ENCODE data around the gene FOXK2. TPM values are rescaled to one million over a fixed set of nuclear protein-coding genes. Genes with fewer than 3 reads are reported as not detected.

The FOXK2 gene
- total and polyA plus RNA-seq, 5 donors from 2014 or later: 2.2 to 55.6 (median 4.2) TPM

DNA sequence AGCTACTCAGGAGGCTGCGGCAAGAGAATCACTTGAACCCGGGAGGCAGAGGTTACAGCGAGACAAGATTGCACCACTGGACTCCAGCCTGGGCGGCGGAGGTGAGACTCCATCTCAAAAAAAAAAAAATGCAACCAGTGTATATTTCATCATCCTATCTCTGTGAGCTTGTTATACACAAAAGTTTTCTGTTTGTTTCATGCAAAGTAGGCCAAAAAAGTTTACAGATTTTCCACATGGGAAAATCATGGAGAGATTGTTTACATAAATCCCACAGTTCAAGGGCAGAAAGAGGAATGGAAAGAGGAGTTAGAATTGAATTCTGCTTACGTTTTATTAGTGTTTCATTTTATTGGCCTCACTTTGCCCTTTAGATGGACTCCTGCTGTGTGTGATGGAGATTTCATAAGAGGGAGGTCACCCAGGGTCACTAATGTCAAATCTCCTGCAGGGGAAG lies 36.3 kb upstream of the FOXK2 start:
- no peaks in the 10 kb centered on the region for H3K9me3 ChIP-seq (ENCODE audit: control insufficient read depth in 2 of 2, low read length in 2 of 2)
- H3K27me3 ChIP-seq (ENCODE audit: control insufficient read depth, insufficient read depth, low read length): no peaks in the 10 kb centered on the region
- H3K9me3 Mint-ChIP-seq: no peaks in the 10 kb centered on the region
- no peak overlapping the region for H3K4me3 Mint-ChIP-seq
- H3K4me1 ChIP-seq (ENCODE audit: control insufficient read depth, insufficient read depth, low read length, poor library complexity, severe bottlenecking): peaks cover 9% of the 10 kb centered on the region
- H3K27ac Mint-ChIP-seq: peak overlapping the region in 1 of 3 donors; percentile 5
- no peak overlapping the region for H3K4me3 ChIP-seq (ENCODE audit: low read depth, low read length)
- ATAC-seq (ENCODE audit: low read depth in 2 of 2) (no peak), DNase-seq (no peak)
- H3K4me1 Mint-ChIP-seq: peaks cover 0 to 17% (median 4%) of the 10 kb centered on the region in 4 donors
- no peak overlapping the region for H3K27ac ChIP-seq (ENCODE audit: insufficient read depth, low read length, poor library complexity, severe bottlenecking)
- peaks cover 28% of the 10 kb centered on the region for H3K36me3 Mint-ChIP-seq
- no peaks in the 10 kb centered on the region for H3K27me3 Mint-ChIP-seq
- H3K36me3 ChIP-seq (ENCODE audit: control insufficient read depth, insufficient read depth, low read length): peaks cover 82% of the 10 kb centered on the region

GRCh38 chr17:82483836-82484235 lies 35.7 kb upstream of the FOXK2 start:
- no peak for ATAC-seq (ENCODE audit: low read depth in 2 of 2)
- Mint-ChIP-seq H3K27ac (no peak overlapping the region), H3K4me1 (peaks cover 0 to 17% (median 4%) of the 10 kb centered on the region in 4 donors), H3K36me3 (peaks cover 28% of the 10 kb centered on the region), H3K9me3 (no peaks in the 10 kb centered on the region), H3K4me3 (no peak overlapping the region), H3K27me3 (no peaks in the 10 kb centered on the region)
- no peak overlapping the region for H3K27ac ChIP-seq (ENCODE audit: insufficient read depth, low read length, poor library complexity, severe bottlenecking)
- H3K4me1 ChIP-seq (ENCODE audit: control insufficient read depth, insufficient read depth, low read length, poor library complexity, severe bottlenecking): peaks cover 9% of the 10 kb centered on the region
- H3K4me3 ChIP-seq (ENCODE audit: low read depth, low read length): no peak overlapping the region
- DNase-seq: no peak
- H3K27me3 ChIP-seq (ENCODE audit: control insufficient read depth, insufficient read depth, low read length): no peaks in the 10 kb centered on the region
- H3K36me3 ChIP-seq (ENCODE audit: control insufficient read depth, insufficient read depth, low read length): peaks cover 77% of the 10 kb centered on the region
- H3K9me3 ChIP-seq (ENCODE audit: control insufficient read depth in 2 of 2, low read length in 2 of 2): no peaks in the 10 kb centered on the region

DNA sequence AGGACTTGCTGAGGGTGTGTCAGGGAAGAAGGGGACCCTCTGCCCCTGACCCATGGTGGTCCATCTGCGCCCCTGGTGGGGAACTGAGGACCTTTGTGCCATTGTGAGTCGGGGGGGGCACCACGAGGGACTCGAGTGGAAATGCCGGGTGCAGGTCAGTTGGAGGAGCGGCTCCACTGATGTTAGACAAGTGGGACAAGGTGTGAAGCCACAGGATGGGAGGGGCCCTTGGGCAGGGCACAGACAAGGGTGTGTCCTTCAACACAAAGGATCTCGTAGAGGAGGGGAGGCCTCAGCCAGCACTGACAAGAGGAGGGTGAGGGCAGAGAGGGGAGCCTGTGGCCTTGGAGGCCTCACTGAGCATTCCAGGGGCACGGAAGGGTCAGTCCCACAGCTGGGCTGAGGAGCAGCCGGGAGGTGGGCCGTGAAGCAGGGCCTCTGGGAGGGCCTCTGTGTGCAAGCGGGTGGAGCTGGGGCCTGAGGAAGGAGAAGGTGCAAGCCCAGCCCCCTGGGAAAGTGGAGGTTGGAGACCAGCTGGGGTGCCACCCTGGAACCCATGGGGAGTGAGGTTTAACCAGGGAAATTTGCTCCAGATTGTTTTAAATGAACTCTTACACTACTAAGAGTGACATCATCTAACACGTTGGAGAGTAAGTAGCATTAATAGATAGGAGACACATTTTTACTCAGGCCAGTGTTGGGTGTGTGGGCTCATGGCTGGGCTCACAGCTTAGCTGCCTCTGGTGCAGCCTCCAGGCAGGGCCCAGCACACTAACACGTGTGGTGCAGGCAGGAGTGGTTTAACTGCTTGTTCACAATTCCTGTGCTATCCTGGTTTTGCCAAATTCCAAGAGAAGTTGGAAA lies 33.1 kb upstream of the FOXK2 start:
- Histone ChIP-seq H3K4me1 (ENCODE audit: control insufficient read depth, insufficient read depth, low read length, poor library complexity, severe bottlenecking) (peaks cover 9% of the 10 kb centered on the region), H3K9me3 (ENCODE audit: control insufficient read depth in 2 of 2, low read length in 2 of 2) (no peaks in the 10 kb centered on the region), H3K27me3 (ENCODE audit: control insufficient read depth, insufficient read depth, low read length) (no peaks in the 10 kb centered on the region), H3K36me3 (ENCODE audit: control insufficient read depth, insufficient read depth, low read length) (peaks cover 55% of the 10 kb centered on the region), H3K27ac (ENCODE audit: insufficient read depth, low read length, poor library complexity, severe bottlenecking) (no peak overlapping the region), H3K4me3 (ENCODE audit: low read depth, low read length) (no peak overlapping the region)
- peak in 1 of 3 donors; percentile 67 for DNase-seq
- H3K4me1 Mint-ChIP-seq: peaks cover 0 to 16% (median 4%) of the 10 kb centered on the region in 4 donors
- H3K27ac Mint-ChIP-seq: peak overlapping the region; percentile 72 to 91 (median 82)
- H3K9me3 Mint-ChIP-seq: no peaks in the 10 kb centered on the region
- H3K27me3 Mint-ChIP-seq: no peaks in the 10 kb centered on the region
- H3K4me3 Mint-ChIP-seq: peak overlapping the region in 2 of 4 donors; percentile 56 to 68
- ATAC-seq (ENCODE audit: low read depth in 2 of 2): no peak
- peaks cover 28% of the 10 kb centered on the region for H3K36me3 Mint-ChIP-seq

- no peaks in the 10 kb centered on the region for H3K9me3 Mint-ChIP-seq
- no peak for ATAC-seq (ENCODE audit: low read depth in 2 of 2)
- H3K4me1 Mint-ChIP-seq: peaks cover 0 to 16% (median 4%) of the 10 kb centered on the region in 4 donors
- no peak for DNase-seq
- H3K36me3 ChIP-seq (ENCODE audit: control insufficient read depth, insufficient read depth, low read length): peaks cover 41% of the 10 kb centered on the region
- no peak overlapping the region for H3K27ac ChIP-seq (ENCODE audit: insufficient read depth, low read length, poor library complexity, severe bottlenecking)
- peaks cover 9% of the 10 kb centered on the region for H3K4me1 ChIP-seq (ENCODE audit: control insufficient read depth, insufficient read depth, low read length, poor library complexity, severe bottlenecking)
- H3K27me3 Mint-ChIP-seq: no peaks in the 10 kb centered on the region
- no peak overlapping the region for H3K4me3 ChIP-seq (ENCODE audit: low read depth, low read length)
- H3K27me3 ChIP-seq (ENCODE audit: control insufficient read depth, insufficient read depth, low read length): no peaks in the 10 kb centered on the region
- H3K27ac Mint-ChIP-seq: peak overlapping the region in 1 of 3 donors; percentile 24
- peaks cover 20% of the 10 kb centered on the region for H3K36me3 Mint-ChIP-seq
- no peaks in the 10 kb centered on the region for H3K9me3 ChIP-seq (ENCODE audit: control insufficient read depth in 2 of 2, low read length in 2 of 2)
- no peak overlapping the region for H3K4me3 Mint-ChIP-seq
Measured at GRCh38 chr17:82487910-82488309, 31.6 kb upstream of the FOXK2 start.

DNA sequence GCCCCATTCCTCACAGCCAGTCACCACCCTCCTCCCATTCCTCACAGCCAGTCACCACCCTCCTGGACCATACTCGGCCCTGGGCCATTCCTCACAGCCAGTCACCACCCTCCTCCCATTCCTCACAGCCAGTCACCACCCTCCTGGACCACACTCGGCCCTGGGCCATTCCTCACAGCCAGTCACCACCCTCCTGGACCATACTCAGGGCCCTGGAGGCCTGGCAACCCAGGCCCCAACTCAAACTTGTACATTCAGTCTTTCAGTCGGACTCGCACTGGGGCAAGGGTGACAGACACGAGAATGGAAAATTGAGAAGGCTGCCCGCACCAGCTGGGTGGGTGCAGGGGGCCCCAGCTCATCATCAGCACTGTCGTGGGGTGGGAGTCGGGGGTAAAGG lies 30.4 kb upstream of the FOXK2 start:
- H3K27me3 ChIP-seq (ENCODE audit: control insufficient read depth, insufficient read depth, low read length): no peaks in the 10 kb centered on the region
- H3K4me3 Mint-ChIP-seq: no peak overlapping the region
- no peaks in the 10 kb centered on the region for H3K9me3 Mint-ChIP-seq
- ATAC-seq (ENCODE audit: low read depth in 2 of 2) (no peak), DNase-seq (no peak)
- peaks cover 15% of the 10 kb centered on the region for H3K36me3 Mint-ChIP-seq
- H3K27ac ChIP-seq (ENCODE audit: insufficient read depth, low read length, poor library complexity, severe bottlenecking): no peak overlapping the region
- H3K4me1 ChIP-seq (ENCODE audit: control insufficient read depth, insufficient read depth, low read length, poor library complexity, severe bottlenecking): peaks cover 11% of the 10 kb centered on the region
- H3K9me3 ChIP-seq (ENCODE audit: control insufficient read depth in 2 of 2, low read length in 2 of 2): no peaks in the 10 kb centered on the region
- no peak overlapping the region for H3K4me3 ChIP-seq (ENCODE audit: low read depth, low read length)
- peaks cover 0 to 17% (median 6%) of the 10 kb centered on the region in 4 donors for H3K4me1 Mint-ChIP-seq
- peaks cover 29% of the 10 kb centered on the region for H3K36me3 ChIP-seq (ENCODE audit: control insufficient read depth, insufficient read depth, low read length)
- no peaks in the 10 kb centered on the region for H3K27me3 Mint-ChIP-seq
- peak overlapping the region in 1 of 3 donors; percentile 1 for H3K27ac Mint-ChIP-seq

DNA sequence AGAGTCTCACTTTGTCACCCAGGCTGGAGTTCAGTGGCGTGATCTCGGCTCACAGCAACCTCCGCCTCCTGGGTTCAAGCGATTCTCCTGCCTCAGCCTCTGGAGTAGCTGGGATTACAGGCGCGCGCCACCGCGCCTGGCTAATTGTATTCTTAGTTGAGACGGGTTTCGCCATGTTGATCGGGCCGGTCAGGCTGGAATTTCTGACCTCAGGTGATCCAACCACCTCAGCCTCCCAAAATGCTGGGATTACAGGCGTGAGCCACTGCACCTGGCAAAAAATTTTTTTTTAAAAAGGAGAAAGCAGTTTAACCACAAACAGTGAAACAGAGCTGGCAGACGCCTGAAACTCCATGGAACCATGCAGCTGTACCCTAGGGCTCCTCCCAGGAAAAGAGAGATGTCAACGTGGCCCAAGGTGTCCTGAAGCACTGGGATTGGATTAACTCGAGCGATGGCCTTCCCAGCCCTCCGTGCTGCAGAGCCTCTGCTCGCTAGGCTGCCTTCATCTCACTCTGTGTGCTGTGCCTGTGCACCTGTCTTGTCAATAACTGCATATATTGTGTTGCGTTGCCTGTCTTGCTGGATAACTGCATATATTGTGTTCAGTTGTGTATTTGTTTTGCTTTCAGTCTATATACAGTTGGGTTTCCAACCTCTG lies 29.6 kb upstream of the FOXK2 start:
- DNase-seq (no peak), ATAC-seq (ENCODE audit: low read depth in 2 of 2) (no peak)
- H3K27me3 ChIP-seq (ENCODE audit: control insufficient read depth, insufficient read depth, low read length): no peaks in the 10 kb centered on the region
- Mint-ChIP-seq H3K27ac (no peak overlapping the region), H3K9me3 (no peaks in the 10 kb centered on the region), H3K4me3 (no peak overlapping the region), H3K27me3 (peaks cover 6% of the 10 kb centered on the region), H3K36me3 (peaks cover 12% of the 10 kb centered on the region), H3K4me1 (peaks cover 0 to 25% (median 11%) of the 10 kb centered on the region in 4 donors)
- H3K9me3 ChIP-seq (ENCODE audit: control insufficient read depth in 2 of 2, low read length in 2 of 2): no peaks in the 10 kb centered on the region
- no peak overlapping the region for H3K27ac ChIP-seq (ENCODE audit: insufficient read depth, low read length, poor library complexity, severe bottlenecking)
- H3K4me1 ChIP-seq (ENCODE audit: control insufficient read depth, insufficient read depth, low read length, poor library complexity, severe bottlenecking): peaks cover 15% of the 10 kb centered on the region
- H3K4me3 ChIP-seq (ENCODE audit: low read depth, low read length): no peak overlapping the region
- peaks cover 20% of the 10 kb centered on the region for H3K36me3 ChIP-seq (ENCODE audit: control insufficient read depth, insufficient read depth, low read length)

DNA sequence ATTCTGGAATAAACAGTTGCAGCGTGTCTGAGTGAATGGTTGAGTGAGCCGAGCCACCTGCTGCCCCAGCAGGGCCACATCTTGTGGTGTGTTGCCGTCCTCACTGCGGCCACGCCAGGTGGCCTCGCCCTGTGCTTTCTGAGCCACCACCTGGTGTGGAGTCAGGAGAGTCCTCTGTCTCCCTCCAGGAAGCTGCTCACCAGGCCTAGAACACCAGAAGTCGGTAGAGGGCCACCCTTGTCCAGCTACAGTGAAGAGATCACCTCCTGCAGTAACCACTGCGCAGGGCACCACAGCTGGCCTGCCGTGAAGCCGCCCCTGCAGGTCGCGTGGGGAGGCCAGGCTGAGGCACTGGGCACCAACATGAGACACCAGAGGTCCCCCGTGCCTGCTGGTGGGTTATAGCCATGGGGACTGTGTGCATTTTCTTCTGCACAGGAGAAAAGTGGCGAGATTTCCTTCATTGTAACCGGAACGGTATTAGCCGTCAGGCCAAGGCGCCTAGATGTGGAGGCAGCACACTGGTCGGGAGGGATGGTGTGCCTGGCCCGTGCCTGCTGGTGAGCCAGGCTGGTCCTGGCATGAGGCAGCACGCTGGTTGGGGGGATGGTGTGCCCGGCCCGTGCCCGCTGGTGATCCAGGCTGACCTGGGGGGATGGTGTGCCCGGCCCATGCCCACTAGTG lies 28.9 kb upstream of the FOXK2 start:
- Histone ChIP-seq H3K27me3 (ENCODE audit: control insufficient read depth, insufficient read depth, low read length) (no peaks in the 10 kb centered on the region), H3K4me3 (ENCODE audit: low read depth, low read length) (no peak overlapping the region), H3K4me1 (ENCODE audit: control insufficient read depth, insufficient read depth, low read length, poor library complexity, severe bottlenecking) (peaks cover 15% of the 10 kb centered on the region), H3K36me3 (ENCODE audit: control insufficient read depth, insufficient read depth, low read length) (peaks cover 16% of the 10 kb centered on the region), H3K9me3 (ENCODE audit: control insufficient read depth in 2 of 2, low read length in 2 of 2) (no peaks in the 10 kb centered on the region), H3K27ac (ENCODE audit: insufficient read depth, low read length, poor library complexity, severe bottlenecking) (no peak overlapping the region)
- no peak overlapping the region for H3K4me3 Mint-ChIP-seq
- H3K9me3 Mint-ChIP-seq: no peaks in the 10 kb centered on the region
- H3K4me1 Mint-ChIP-seq: peaks cover 0 to 24% (median 11%) of the 10 kb centered on the region in 4 donors
- H3K27me3 Mint-ChIP-seq: peaks cover 6% of the 10 kb centered on the region
- DNase-seq (no peak), ATAC-seq (ENCODE audit: low read depth in 2 of 2) (no peak)
- no peak overlapping the region for H3K27ac Mint-ChIP-seq
- H3K36me3 Mint-ChIP-seq: peaks cover 12% of the 10 kb centered on the region

Measured in CD4-positive, CD25-positive, alpha-beta regulatory T cell (primary cell).